ENCODE results near the gene NRTN.

GRCh38 chr19:5844456-5845433 lies 39.9 kb downstream of the NRTN start:
- TF ChIP-seq EZH2phosphoT487 (IDR thresholded peaks at IDR 0.05; ENCODE audit: borderline replicate concordance, low read length) (no peak), CTCF (IDR thresholded peaks at IDR 0.05; ENCODE audit: low read depth, low read length, poor library complexity, severe bottlenecking) (no peak)

Measured in DOHH2 (cell line).